ENCODE results near the gene JAM2. TPM values are rescaled to one million over a fixed set of nuclear protein-coding genes. Genes with fewer than 3 reads are reported as not detected.

JAM2 gene
- total and polyA plus RNA-seq, 11 donors: 12.5 to 55.7 (median 19.2) TPM

GRCh38 chr21:25700741-25701140 is 61.7 kb downstream of the JAM2 start:
- Histone ChIP-seq H3K36me3 (peaks cover 0 to 71% (median 0%) of the 10 kb centered on the region in 9 donors), H3K27ac (peak overlapping the region in 4 of 12 donors; percentile 3 to 33 (median 20)), H3K9me3 (no peaks in the 10 kb centered on the region), H3K27me3 (no peaks in the 10 kb centered on the region), H3K4me1 (peaks cover 0 to 9% (median 0%) of the 10 kb centered on the region in 12 donors), H3K4me3 (no peak overlapping the region)
- intact Hi-C loops (cut with DNase I): loop anchor here in 4 of 10 donors (10.0 kb wide), 2 partner anchors 46 to 56 kb away; no protein-coding TSS in a partner anchor
- TF ChIP-seq POLR2A (IDR thresholded peaks at IDR 0.05): no peak
- no peak for TF ChIP-seq CTCF (IDR thresholded peaks at IDR 0.05)
- no peak for DNase-seq
- 96 to 100% (median 99%) methylated on average over 1 of the region's 1 CpG for WGBS, 4 donors
- no peak for ATAC-seq

GRCh38 chr21:25701529-25701928 is 62.5 kb downstream of the JAM2 start:
- Histone ChIP-seq H3K36me3 (peaks cover 0 to 79% (median 3%) of the 10 kb centered on the region in 9 donors), H3K27me3 (no peaks in the 10 kb centered on the region), H3K4me1 (peaks cover 0 to 9% (median 0%) of the 10 kb centered on the region in 12 donors), H3K4me3 (no peak overlapping the region), H3K27ac (peak overlapping the region in 6 of 12 donors; percentile 3 to 46 (median 22)), H3K9me3 (no peaks in the 10 kb centered on the region)
- DNase-seq (no peak), ATAC-seq (no peak)
- intact Hi-C loops (cut with DNase I): loop anchor here in 4 of 10 donors (10.0 kb wide), 2 partner anchors 47 to 57 kb away; no protein-coding TSS in a partner anchor
- 44 to 60% (median 53%) methylated on average over 4 of the region's 4 CpGs for WGBS, 4 donors
- no peak for TF ChIP-seq POLR2A (IDR thresholded peaks at IDR 0.05)
- TF ChIP-seq CTCF (IDR thresholded peaks at IDR 0.05): no peak

- peak in 2 of 5 donors; percentile 37 to 39 for DNase-seq
- peaks cover 0 to 75% (median 14%) of the 10 kb centered on the region in 9 donors for H3K36me3 ChIP-seq
- no peaks in the 10 kb centered on the region for H3K27me3 ChIP-seq
- ATAC-seq: no peak
- WGBS, 4 donors: 65 to 68% (median 67%) methylated on average over 7 of the region's 7 CpGs
- peak overlapping the region in 1 of 12 donors; percentile 4 for H3K27ac ChIP-seq
- H3K4me1 ChIP-seq: peaks cover 0 to 14% (median 3%) of the 10 kb centered on the region in 12 donors
- intact Hi-C loops (cut with DNase I): loop anchor here in 9 of 10 donors (1.0 to 10.0 kb wide), 6 partner anchors 54 to 101 kb away; partner anchors contain the start of genes JAM2 (in 1 of the 9) and MRPL39 (in 1 of the 9)
- no peak overlapping the region for H3K4me3 ChIP-seq
- H3K9me3 ChIP-seq: no peaks in the 10 kb centered on the region
- TF ChIP-seq CTCF (IDR thresholded peaks at IDR 0.05) (peak; percentile 72 to 94 (median 88)), POLR2A (IDR thresholded peaks at IDR 0.05) (no peak)
Measured at GRCh38 chr21:25708467-25709065, 69.5 kb downstream of the JAM2 start.

GRCh38 chr21:25709684-25710265 is 70.7 kb downstream of the JAM2 start:
- H3K4me3 ChIP-seq: no peak overlapping the region
- H3K27me3 ChIP-seq: no peaks in the 10 kb centered on the region
- DNase-seq (no peak), ATAC-seq (no peak)
- H3K27ac ChIP-seq: peak overlapping the region in 1 of 12 donors; percentile 17
- no peaks in the 10 kb centered on the region for H3K9me3 ChIP-seq
- TF ChIP-seq POLR2A (IDR thresholded peaks at IDR 0.05) (no peak), CTCF (IDR thresholded peaks at IDR 0.05) (no peak)
- WGBS, 4 donors: 77 to 85% (median 79%) methylated on average over 5 of the region's 5 CpGs
- intact Hi-C loops (cut with DNase I): loop anchor here in 7 of 10 donors (1.0 to 10.0 kb wide), 5 partner anchors 55 to 102 kb away; partner anchors contain the start of gene MRPL39 (in 1 of the 7)
- peaks cover 0 to 75% (median 16%) of the 10 kb centered on the region in 9 donors for H3K36me3 ChIP-seq
- peaks cover 0 to 14% (median 3%) of the 10 kb centered on the region in 12 donors for H3K4me1 ChIP-seq

Measured in heart left ventricle (tissue), 16 donors.